Suprapubic skin (tissue), 3 donors: ENCODE measurements around the gene SOX8.

Experiments
- POLR2A ChIP-seq, 2 donors: fragments of 450-650 bp; IDR thresholded peaks; one replicate each; pipeline ENCODE4 v1.6.1; 2017; ENCODE audit warnings: antibody characterized with exemption in 2 of 2, mild to moderate bottlenecking in 2 of 2, moderate library complexity in 2 of 2
- TF ChIP-seq, protein P1 (sequence below), 2 donors: fragments of 200-600 bp in 1 of 2; fragments of 450-650 bp in 1 of 2; sonication (generic) in 1 of 2; IDR thresholded peaks; one replicate each; pipeline ENCODE4 v1.5.1; 2016 to 2019; ENCODE audit warnings: antibody characterized with exemption in 2 of 2, mild to moderate bottlenecking in 1 of 2, moderate library complexity in 1 of 2

DNA sequence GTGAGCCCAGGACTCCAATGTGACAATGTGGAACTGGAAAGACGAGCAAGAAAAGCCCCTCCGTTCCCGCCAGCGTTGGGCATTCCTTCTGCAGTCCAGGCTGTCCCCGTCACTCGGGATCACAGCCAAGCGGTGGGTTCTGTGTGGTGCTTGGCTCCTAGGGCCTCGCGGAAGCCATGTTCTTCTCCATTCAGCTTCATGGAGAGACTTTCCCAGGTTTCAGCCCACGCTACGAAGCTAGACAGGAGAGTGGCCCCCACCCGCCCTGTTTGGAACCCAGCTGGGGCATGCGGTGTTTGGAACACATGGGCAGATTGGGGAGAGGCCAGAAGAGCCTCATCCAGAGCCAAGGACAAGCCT lies 16.6 kb upstream of the SOX8 start:
- TF ChIP-seq, protein P1, sequence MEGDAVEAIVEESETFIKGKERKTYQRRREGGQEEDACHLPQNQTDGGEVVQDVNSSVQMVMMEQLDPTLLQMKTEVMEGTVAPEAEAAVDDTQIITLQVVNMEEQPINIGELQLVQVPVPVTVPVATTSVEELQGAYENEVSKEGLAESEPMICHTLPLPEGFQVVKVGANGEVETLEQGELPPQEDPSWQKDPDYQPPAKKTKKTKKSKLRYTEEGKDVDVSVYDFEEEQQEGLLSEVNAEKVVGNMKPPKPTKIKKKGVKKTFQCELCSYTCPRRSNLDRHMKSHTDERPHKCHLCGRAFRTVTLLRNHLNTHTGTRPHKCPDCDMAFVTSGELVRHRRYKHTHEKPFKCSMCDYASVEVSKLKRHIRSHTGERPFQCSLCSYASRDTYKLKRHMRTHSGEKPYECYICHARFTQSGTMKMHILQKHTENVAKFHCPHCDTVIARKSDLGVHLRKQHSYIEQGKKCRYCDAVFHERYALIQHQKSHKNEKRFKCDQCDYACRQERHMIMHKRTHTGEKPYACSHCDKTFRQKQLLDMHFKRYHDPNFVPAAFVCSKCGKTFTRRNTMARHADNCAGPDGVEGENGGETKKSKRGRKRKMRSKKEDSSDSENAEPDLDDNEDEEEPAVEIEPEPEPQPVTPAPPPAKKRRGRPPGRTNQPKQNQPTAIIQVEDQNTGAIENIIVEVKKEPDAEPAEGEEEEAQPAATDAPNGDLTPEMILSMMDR (IDR thresholded peaks at IDR 0.05), result no peak
- no peak for TF ChIP-seq POLR2A (IDR thresholded peaks at IDR 0.05)
